ENCODE data around the gene ALDH5A1.

ALDH5A1 gene

DNA sequence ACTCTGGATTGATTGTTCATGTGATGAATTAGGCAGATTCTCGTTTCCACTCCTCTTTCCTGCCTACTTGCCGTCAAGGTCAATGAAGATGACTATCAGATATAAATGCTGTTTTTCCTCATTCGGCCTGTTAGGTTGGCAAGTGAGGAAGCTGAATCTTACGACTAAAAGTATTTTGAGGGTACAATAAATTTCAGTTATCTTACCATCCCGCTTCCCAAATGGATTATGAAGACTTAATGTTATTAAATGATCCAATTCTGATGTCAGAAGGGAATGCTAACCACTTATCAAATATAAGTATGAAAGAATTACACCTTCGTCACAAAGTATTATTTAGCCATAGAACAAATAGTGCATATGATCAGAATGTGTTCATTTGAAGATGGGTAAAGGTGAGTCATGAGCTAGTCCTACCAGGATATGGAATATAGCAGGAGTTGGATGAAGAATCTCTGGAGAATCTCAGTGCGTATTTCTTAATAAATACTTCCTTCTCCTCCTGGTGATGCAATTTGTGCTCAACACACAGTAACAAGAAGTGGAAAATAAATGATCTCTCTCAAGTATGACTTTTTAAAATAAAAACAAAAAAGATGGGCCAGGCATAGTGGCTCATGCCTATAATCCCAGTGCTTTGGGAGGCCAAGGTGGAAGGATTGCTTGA lies 10.0 kb upstream of the ALDH5A1 start:
- H3K4me3 ChIP-seq, result no peak overlapping the region
- DNase-seq, result no peak
- H3K36me3 ChIP-seq, result no peaks in the 10 kb centered on the region
- no peaks in the 10 kb centered on the region for H3K27me3 ChIP-seq
- no peak overlapping the region for H3K27ac ChIP-seq
- no peaks in the 10 kb centered on the region for H3K4me1 ChIP-seq
- H3K9me3 ChIP-seq, result no peaks in the 10 kb centered on the region
- TF ChIP-seq, protein P1, sequence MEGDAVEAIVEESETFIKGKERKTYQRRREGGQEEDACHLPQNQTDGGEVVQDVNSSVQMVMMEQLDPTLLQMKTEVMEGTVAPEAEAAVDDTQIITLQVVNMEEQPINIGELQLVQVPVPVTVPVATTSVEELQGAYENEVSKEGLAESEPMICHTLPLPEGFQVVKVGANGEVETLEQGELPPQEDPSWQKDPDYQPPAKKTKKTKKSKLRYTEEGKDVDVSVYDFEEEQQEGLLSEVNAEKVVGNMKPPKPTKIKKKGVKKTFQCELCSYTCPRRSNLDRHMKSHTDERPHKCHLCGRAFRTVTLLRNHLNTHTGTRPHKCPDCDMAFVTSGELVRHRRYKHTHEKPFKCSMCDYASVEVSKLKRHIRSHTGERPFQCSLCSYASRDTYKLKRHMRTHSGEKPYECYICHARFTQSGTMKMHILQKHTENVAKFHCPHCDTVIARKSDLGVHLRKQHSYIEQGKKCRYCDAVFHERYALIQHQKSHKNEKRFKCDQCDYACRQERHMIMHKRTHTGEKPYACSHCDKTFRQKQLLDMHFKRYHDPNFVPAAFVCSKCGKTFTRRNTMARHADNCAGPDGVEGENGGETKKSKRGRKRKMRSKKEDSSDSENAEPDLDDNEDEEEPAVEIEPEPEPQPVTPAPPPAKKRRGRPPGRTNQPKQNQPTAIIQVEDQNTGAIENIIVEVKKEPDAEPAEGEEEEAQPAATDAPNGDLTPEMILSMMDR (IDR thresholded peaks at IDR 0.05), result no peak
- intact Hi-C loops (cut with DNase I; ENCODE audit: low total_unique reads), result loop anchor here (5.0 kb wide), 1 partner anchor 47 kb away; no protein-coding TSS in a partner anchor

GRCh38 chr6:24486065-24486464 lies 8.7 kb upstream of the ALDH5A1 start:
- Histone ChIP-seq H3K4me1 (no peaks in the 10 kb centered on the region), H3K36me3 (no peaks in the 10 kb centered on the region), H3K4me3 (no peak overlapping the region), H3K9me3 (no peaks in the 10 kb centered on the region), H3K27me3 (no peaks in the 10 kb centered on the region), H3K27ac (no peak overlapping the region)
- TF ChIP-seq, protein P1 (IDR thresholded peaks at IDR 0.05), result no peak
- intact Hi-C loops (cut with DNase I; ENCODE audit: low total_unique reads), result no loop called here
- no peak for DNase-seq

GRCh38 chr6:24489470-24489869 lies 5.3 kb upstream of the ALDH5A1 start, which contains the start of gene GPLD1:
Gene GPLD1, minus strand, starts transcription at chr6:24489578. Its CDS starts 67 bp downstream, at chr6:24489511.
- H3K4me1 ChIP-seq, result peaks cover 0 to 9% (median 0%) of the 10 kb centered on the region in 4 donors
- no peaks in the 10 kb centered on the region for H3K9me3 ChIP-seq
- H3K27ac ChIP-seq, result no peak within 1 kb of the TSS
- intact Hi-C loops (cut with DNase I; ENCODE audit: low total_unique reads), result no loop called here
- no peaks in the 10 kb centered on the region for H3K27me3 ChIP-seq
- no peaks in the 10 kb centered on the region for H3K36me3 ChIP-seq
- H3K4me3 ChIP-seq, result no peak within 1 kb of the TSS
- DNase-seq, result no peak
- TF ChIP-seq, protein P1 (IDR thresholded peaks at IDR 0.05), result no peak

- DNase-seq, result no peak
- Histone ChIP-seq H3K27me3 (no peaks in the 10 kb centered on the region), H3K36me3 (no peaks in the 10 kb centered on the region), H3K27ac (no peak overlapping the region), H3K4me1 (peaks cover 0 to 9% (median 0%) of the 10 kb centered on the region in 4 donors), H3K4me3 (no peak overlapping the region), H3K9me3 (no peaks in the 10 kb centered on the region)
- TF ChIP-seq, protein P1 (IDR thresholded peaks at IDR 0.05), result no peak
- intact Hi-C loops (cut with DNase I; ENCODE audit: low total_unique reads), result no loop called here
Observed at GRCh38 chr6:24489881-24490280, 4.9 kb upstream of the ALDH5A1 start.

DNA sequence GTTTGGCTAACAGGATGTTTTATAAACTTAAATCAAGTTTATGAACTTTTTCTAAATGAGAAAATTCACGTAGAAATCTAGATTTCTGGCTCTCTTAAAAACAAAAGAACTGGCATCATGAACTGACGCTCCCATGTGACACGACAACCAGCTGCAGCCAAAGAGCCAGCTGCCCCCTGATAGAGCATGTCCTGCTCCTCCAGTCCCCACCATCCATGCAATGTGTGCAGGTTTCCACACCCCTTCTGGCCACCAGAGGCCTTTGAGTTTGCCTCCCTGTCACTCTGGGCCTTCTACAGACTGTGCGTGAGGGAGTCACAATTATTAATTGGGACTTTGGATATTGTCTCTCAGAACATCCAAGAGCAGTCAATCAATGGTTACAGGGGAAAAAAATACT lies 3.8 kb upstream of the ALDH5A1 start:
- DNase-seq, result no peak
- Histone ChIP-seq H3K27me3 (no peaks in the 10 kb centered on the region), H3K4me3 (no peak overlapping the region), H3K9me3 (no peaks in the 10 kb centered on the region), H3K4me1 (peaks cover 0 to 15% (median 4%) of the 10 kb centered on the region in 4 donors), H3K36me3 (no peaks in the 10 kb centered on the region), H3K27ac (no peak overlapping the region)
- TF ChIP-seq, protein P1 (IDR thresholded peaks at IDR 0.05), result no peak
- intact Hi-C loops (cut with DNase I; ENCODE audit: low total_unique reads), result no loop called here
